GM18861 (cell line): ENCODE results near the gene GPATCH1.
"Not testable (repeated sequence)": the region's sequence is repeated elsewhere in the genome, so short reads cannot be mapped to it uniquely, and the experiment has no call there.

Source experiments
- ATAC-seq: cut with Tn5 transposase; IDR thresholded peaks from one replicate; pipeline ENCODE4 v1.9.1; 2021; ENCODE audit not compliant: unreplicated experiment

The GPATCH1 gene

DNA sequence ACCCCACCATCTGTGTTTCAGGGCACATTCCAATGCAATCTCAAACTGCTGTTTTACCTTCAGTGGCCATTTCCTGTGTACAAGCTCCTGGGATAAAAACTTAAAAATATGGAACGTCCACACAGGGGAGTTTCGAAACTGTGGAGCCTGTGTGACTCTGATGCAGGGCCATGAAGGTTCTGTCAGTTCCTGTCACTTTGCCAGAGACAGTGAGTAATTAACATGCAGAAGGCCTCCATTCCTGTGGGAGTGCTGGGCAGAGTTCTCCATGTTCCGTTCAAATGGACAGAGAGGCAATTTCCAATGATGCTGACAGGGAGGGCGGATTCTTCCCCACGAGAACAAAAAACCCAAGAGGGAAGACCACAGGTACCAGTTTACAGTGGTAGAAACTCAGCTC lies 75.4 kb downstream of the GPATCH1 start:
- ATAC-seq, result no peak

DNA sequence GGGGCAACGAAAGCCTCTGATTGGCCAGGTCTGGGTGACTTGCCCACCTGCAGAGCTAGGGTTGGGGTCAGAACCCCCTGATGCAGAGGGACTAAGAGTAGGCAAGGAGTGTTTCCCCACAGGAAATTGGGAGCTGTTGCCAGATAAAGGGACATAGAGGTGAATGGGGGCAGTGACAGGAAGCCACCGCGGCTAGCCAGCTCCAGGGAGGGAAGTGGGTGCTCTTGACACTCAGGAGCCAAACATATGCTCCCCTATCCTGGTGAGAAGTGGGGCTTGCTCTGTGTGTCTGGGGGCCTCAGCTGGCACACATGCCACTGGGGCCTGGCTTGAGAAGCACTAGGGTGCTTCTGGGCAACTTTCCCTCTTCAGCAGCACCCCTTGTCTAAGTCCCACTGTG lies 76.9 kb downstream of the GPATCH1 start:
- no peak for ATAC-seq

DNA sequence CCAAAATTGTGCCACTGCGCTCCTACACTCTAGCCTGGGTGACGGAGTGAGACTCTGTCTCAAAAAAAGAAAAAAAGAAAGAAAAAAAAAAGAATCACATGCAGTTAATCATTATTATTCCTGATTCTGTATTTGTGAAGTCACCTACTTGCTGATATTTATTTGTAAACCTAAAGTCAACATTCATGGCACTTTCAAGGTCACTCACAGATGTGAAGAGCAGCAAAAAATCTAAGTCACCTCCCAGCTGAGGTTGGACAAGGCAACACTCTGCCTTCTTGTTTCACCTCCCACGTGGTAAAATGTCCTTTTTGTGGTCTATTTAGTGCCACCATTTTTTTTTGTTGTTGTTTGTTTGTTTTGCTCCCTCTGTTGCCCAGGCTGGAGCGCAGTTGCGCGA lies 77.4 kb downstream of the GPATCH1 start:
- ATAC-seq, result no peak

DNA sequence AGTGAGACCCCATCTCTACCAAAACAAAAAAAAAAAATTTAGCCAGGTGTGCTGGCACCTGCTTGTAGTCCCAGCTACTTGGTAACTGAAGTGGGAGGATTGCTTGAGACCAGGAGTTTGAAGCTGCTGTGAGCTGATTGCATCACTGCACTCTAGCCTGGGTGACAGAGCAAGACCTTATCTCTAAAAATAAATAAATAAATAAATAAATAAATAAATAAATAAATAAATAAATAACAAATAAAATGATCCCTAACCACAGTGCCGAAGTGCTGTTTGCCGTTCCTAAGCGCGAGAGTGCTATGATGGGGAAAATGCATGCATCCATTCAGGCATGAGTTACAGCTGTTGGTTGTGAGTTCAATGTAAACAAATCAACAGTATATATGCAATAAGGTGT lies 78.2 kb downstream of the GPATCH1 start:
- ATAC-seq, result no peak

DNA sequence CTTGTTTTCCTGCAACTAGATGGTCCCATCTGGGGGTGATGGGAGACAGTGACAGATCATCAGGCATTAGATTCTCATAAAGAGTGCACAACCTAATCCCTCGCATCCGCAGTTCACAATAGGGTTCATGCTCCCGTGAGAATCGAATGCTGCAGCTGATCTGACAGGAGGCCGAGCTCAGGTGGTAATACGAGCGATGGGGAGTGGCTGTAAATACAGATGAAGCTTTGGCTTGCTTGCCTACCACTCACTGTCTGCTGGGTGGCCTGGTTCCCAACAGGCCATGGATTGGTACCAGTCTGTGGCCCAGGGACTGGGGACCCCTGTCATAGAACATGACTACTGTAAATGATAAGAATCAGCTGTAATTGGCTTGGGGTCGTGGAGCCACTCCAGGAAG lies 78.9 kb downstream of the GPATCH1 start:
- no peak for ATAC-seq

DNA sequence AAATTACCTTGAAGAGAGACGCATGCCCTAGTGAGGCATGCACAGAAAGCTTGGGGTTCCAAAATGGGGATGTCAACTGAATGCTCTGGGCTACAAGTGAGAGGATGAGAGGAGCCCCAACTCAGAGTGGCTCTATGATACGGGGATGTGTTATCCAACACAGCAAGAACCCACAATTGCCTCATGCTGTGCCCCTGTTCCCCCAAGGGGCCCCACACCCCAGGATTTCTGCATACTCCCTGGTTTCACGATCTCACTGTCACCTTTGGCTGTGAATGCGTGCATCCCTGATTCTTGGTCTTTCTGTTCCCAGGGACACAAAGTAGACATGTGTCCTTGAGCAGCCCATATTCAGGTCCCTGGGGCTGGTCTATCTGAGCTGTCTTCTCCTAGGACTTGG lies 80.2 kb downstream of the GPATCH1 start:
- no peak for ATAC-seq

DNA sequence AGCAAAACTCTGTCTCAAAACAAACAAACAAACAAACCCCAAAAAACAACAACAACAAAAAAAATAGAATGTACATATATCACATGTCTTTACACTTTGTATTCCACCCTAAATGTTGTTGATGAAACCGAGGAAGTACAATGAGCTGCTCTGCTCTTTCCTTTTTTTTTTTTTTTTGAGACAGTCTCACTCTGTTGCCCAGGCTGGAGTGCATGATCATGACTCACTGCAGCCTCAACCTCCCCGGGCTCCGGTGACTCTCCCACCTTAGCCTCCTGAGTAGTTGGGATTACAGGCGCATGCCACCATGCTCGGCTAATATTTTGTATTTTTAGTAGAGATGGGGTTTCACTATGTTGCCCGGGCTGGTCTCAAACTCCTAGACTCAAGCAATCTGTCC lies 82.5 kb downstream of the GPATCH1 start:
- no peak for ATAC-seq

DNA sequence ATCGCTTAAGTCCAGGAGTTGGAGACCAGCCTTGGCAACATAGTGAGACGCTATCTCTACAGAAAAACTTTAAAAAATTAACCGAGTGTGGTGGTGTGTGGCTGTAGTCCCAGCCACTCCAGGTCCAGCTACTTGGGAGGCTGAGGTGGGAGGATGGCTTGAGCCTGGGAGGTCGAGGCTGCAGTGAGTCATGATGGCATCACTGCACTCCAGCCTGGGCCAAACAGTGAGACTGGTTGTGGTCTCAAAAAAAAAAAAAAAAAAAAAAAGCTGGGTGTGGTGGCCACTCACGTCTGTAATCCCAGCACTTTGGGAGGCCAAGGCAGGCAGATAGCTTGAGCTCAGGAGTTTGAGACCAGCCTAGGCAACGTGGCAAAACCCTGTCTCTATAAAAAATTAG lies 85.1 kb downstream of the GPATCH1 start:
- not testable (repeated sequence) for ATAC-seq

DNA sequence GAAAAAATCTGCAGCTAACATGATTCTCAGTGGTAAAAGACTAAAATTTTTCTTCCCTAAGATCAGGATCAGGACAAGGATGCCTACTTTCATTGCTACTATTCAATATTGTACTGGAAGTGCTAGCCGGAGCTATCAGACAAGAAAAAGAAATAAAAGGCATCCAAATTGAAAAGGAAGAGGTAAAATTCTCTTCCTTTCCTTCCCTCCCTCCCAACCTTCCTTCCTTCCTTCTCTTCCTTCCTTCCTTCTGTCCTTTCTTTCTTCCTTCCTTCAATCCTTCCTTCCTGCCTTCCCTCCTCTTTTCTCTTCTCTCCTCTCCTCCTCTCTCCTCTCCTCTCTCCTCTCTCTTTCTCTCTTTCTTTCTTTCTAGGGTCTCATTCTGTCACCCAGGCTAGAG lies 86.5 kb downstream of the GPATCH1 start:
- no peak for ATAC-seq

DNA sequence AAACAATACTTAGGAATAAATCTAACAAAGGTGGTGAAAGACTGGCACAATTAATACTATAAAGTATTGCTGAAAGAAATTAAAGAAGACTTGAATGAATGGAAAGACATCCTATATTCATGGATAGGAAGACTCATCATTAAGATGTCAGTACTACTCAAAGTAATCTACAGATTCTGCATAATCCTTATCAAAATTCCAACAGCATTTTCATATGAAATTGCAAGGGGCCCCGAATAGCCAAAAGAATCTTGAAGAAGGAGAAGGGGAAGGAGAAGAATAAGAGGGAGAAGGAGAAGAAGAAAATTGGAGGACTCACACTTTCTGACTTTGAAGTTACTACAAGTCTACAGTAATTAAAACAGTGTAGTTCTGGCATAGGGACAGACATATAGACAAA lies 87.5 kb downstream of the GPATCH1 start:
- no peak for ATAC-seq

DNA sequence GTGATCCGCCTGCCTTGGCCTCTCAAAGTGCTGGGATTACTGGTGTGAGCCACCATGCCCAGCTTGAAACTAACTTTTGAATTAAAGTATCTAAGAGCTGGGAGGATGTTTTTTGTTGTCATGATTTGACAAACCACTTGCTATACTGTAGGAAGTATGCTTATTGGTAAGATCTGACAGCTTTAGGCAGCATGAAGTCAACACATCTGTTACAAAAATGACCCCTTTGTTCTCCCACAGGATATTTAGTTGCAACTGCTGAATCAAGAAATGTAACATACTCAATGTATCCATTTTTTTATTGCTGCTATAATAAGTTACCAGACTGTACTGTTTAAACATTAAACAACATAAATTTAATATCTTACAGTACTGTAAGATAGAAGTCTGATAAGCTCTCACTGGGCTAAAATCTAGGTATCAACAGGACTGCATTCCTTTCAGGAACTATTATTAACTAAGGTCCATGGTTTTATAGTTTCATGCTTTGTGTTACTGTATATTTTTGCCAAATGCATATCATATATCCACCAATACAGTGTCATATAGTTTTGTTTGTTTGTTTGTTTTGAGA lies 90.3 kb downstream of the GPATCH1 start:
- no peak for ATAC-seq

DNA sequence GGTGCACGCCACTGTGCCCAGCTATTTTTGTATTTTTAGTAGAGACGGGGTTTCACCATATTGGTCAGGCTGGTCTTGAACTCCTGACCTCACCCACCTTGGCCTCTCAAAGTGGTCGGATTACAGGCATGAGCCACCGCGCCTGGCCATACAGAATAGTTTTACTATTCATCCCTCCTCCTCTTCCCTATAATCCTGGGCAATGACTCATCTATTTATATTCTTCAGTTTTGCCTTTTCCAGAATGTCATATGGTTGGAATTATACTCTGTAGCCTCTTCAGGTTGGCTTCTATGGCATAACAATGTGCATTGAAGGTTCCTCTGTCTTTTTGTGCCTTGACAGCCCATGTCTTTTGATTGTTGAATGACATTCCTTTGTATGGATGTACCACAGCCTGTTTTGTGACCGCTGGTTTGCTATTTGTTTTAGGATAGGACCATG lies 91.0 kb downstream of the GPATCH1 start:
- no peak for ATAC-seq

DNA sequence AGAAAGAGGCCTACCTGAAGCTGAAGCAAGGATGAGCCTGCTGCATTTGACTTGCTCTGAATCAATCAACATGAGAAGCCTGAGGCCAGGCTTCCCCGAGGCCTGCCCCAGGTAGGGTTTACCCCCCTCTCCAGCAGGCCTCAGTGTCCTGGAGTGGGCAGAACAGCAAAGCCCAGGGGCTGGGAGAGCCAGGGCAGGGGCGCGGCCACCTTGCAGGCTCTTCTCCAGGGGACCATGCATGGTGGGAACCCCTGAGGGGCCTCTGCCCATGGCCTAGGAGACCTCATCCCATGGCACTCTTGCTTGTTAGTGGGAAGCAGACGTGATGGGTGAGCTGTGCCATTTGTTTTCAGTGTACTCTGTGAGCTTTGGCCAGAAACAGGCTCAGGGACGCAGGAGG lies 93.2 kb downstream of the GPATCH1 start:
- ATAC-seq, result no peak

DNA sequence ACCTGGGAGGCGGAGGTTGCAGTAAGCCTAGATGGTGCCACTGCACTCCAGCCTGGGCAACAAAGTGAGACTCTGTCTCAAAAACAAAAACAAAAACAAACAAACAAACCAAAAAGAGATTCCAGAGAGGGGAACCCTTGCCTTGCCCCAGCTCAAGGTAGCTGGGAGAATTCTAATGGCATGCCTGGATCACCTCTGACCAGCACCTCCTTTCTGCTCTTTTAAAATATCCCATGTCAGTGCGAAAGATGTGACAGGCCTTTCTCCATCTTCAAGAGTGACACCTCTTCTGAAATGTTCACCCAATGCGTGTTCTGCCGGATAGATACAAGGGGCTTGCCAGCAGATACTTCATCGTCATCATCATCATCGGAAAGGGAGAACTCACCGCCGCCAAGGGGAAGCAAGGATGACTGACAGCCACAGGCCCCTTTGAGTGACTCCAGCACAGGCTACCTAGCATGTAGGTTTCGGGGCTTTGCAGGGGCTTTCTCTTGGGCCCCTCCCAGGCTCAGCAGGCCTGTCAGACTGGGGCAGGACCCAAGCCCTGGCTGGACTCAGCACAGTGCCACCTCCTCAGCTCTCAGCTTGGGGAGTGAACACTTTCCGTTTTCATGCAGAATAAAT lies 94.3 kb downstream of the GPATCH1 start:
- ATAC-seq, result no peak

DNA sequence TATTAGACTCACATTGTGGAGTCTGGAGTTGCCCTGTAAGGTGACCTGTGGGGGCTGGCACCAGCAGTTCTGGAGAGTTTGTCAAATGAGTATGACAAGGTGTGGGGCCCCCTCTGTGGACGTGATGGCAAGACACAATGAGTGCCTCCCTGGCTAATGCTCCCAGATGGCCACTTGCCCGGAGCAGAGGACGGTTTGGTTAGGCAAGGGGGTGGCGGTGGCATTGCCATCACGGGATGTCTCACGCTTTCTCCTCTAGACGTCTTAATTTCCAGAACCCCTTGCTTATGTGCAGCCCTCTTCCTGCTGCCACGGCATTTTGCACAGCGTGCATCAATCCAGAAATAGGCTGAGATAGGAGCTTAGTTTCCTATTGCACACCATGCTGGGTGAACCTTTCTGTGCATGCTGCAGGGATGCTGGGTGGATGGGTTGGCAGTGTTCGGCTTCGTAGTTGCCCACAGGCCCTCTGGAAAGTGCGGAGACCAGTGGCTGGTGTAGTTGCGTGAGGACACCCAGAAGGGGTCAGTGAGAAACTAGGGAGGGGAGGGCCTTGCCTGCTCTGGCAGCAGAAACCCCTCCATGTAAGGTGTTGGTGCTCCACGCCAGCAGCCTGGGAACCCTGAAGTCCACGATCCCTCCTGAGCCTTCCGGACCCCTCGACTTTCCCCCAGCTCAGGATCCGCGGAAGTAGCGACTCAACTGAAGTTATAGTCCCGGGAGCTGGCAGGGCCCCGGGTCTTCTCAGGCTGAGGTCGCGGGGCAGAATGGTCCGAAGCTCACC lies 95.1 kb downstream of the GPATCH1 start:
- no peak for ATAC-seq

DNA sequence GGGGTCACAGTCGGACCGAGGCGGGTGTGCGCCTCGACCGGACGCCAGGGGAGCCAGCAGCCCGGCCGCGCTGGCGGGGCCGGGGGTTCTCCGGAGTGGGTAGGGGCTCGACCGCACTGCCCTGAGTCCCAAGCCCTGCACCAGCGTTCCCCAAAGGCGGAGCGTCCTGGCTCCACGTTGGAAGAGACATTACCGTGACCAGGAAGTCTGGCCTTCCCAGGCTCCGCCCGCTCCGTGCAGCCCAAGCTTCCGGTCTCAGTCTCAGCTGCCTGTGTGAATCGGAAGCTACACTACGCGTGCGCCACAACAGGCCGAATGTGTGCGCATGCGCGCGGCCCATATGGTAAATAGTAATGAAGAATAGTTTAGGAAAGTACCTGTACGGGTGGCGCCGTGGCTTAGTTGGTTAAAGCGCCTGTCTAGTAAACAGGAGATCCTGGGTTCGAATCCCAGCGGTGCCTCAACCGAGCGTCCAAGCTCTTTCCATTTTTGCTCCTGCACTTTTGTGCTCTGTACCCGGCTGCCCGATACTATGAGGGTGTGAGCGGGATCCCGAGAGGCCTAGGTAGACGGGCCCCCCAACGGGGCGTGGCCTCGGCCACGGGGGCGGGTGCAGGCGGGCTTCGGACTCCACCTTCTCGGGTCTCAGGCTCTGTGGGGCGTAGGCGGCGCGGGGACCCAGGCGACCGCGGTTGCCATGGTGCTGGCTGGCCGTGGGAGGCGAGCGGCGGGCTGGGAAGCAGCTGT lies 95.9 kb downstream of the GPATCH1 start:
- ATAC-seq, result peak; percentile 72

DNA sequence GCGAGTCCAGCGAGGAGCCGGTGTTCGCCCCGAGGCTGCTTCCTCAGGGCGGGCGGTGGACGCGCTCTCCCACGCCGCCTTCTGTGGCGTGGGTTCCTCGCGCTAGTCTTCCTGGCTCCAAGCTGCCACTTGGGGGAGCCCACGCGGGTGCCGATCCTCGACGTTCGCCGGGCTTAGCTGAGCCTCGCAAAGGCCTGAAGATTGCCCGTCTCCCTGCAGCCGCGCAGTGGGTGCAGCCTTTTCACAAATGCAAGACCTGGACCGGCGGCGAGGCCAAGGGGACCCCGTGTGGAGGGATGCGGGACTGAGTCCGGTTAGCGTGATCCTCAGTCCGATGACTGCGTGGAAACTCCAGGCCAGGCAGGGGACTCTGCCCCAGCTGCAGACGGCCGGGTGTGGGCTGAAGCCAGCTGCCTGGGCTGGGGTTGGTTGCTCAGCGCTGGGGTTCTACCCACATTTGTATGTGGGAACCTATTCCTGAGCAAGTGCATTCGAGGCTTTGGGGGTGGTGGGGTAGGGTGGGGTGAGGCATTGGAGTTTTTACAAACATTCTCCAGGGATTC lies 96.5 kb downstream of the GPATCH1 start:
- ATAC-seq, result no peak
